Transverse colon (tissue), 4 donors: ENCODE results near the gene SUN1.

Source experiments
- EP300 ChIP-seq: sonication (generic); formaldehyde crosslinking; IDR thresholded peaks from one replicate; pipeline ENCODE4 v1.6.1; 2017; ENCODE audit warnings: antibody characterized with exemption, low read depth
- POLR2A ChIP-seq: fragments of 450-650 bp; IDR thresholded peaks from one replicate; pipeline ENCODE4 v1.6.1; 2016; ENCODE audit warnings: antibody characterized with exemption, mild to moderate bottlenecking, moderate library complexity
- POLR2AphosphoS5 ChIP-seq, 3 donors: sonication (generic); formaldehyde crosslinking; IDR thresholded peaks; one replicate each; pipeline ENCODE4 v1.6.1; 2016; ENCODE audit warnings: antibody characterized with exemption in 3 of 3
- TF ChIP-seq, protein P1 (sequence below), 5 experiments: fragments of 200-600 bp in 3 of 5; fragments of 450-650 bp in 2 of 5; sonication (generic) in 3 of 5; IDR thresholded peaks; 1 replicate in 2 of 5; 2 replicates in 3 of 5; pipeline ENCODE4 v1.5.1; 2016 to 2017; ENCODE audit warnings: antibody characterized with exemption in 5 of 5, inconsistent platforms in 3 of 5, mild to moderate bottlenecking in 2 of 5, moderate library complexity in 1 of 5

DNA sequence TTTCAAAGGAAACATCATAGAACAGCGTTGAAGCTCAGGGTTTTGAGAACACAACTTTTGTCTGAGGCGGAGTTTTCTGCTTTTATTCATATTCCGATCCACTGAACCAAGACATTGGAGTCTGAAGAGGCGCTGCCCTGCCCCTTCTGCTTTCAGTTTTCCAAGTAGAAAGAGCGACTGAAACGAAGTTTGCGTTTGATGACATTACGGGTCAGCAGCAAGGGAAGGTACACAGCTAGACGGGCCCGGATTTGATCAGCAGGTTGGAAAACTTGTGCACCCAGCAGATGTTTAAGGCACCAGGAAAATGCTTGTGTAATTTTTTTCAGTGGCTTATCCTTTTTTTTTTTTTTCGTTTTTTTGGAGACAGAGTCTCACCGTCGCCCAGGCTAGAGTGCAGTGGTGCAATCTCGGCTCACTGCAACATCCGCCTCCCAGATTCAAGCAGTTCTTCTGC, 720 bp downstream of the SUN1 start:
- TF ChIP-seq, protein P1, sequence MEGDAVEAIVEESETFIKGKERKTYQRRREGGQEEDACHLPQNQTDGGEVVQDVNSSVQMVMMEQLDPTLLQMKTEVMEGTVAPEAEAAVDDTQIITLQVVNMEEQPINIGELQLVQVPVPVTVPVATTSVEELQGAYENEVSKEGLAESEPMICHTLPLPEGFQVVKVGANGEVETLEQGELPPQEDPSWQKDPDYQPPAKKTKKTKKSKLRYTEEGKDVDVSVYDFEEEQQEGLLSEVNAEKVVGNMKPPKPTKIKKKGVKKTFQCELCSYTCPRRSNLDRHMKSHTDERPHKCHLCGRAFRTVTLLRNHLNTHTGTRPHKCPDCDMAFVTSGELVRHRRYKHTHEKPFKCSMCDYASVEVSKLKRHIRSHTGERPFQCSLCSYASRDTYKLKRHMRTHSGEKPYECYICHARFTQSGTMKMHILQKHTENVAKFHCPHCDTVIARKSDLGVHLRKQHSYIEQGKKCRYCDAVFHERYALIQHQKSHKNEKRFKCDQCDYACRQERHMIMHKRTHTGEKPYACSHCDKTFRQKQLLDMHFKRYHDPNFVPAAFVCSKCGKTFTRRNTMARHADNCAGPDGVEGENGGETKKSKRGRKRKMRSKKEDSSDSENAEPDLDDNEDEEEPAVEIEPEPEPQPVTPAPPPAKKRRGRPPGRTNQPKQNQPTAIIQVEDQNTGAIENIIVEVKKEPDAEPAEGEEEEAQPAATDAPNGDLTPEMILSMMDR (IDR thresholded peaks at IDR 0.05) = no peak
- no peak for TF ChIP-seq POLR2A
- TF ChIP-seq POLR2AphosphoS5 (IDR thresholded peaks at IDR 0.05) = no peak
- TF ChIP-seq EP300 = no peak
